IPS DF 6.9 (cell line): Measurements from ENCODE around the gene KCNJ13.
"Not testable (repeated sequence)": the region's sequence is repeated elsewhere in the genome, so short reads cannot be mapped to it uniquely, and the experiment has no call there.

Source experiments
- DNase-seq: peaks from one replicate; pipeline ENCODE4 v3.0.0-alpha.2; 2013; ENCODE audit warnings: low read depth, low spot score
- H3K27ac ChIP-seq: one replicate; pipeline ENCODE4 v1.5.1; 2013; ENCODE audit warnings: low read length, control low read depth
- H3K27me3 ChIP-seq: 2 replicates; pipeline ENCODE4 v1.6.1; 2013; ENCODE audit warnings: mild to moderate bottlenecking, low read length; ENCODE audit not compliant: control insufficient read depth, insufficient read depth
- H3K36me3 ChIP-seq: 2 replicates; pipeline ENCODE4 v1.6.1; 2013; ENCODE audit warnings: low read length; ENCODE audit not compliant: control insufficient read depth, insufficient read depth
- H3K4me1 ChIP-seq: 2 replicates; pipeline ENCODE4 v1.6.1; 2013; ENCODE audit warnings: low read length; ENCODE audit not compliant: control insufficient read depth, insufficient read depth
- H3K4me3 ChIP-seq: 2 replicates; pipeline ENCODE4 v1.5.1; 2013; ENCODE audit warnings: mild to moderate bottlenecking, low read length
- H3K9me3 ChIP-seq: 2 replicates; pipeline ENCODE4 v1.6.1; 2013; ENCODE audit warnings: low read length, inconsistent platforms; ENCODE audit not compliant: control insufficient read depth, insufficient read depth
- WGBS: extraction: QIAGEN DNeasy Blood & Tissue Kit; methylation state at CpG from one replicate; pipeline ENCODE4 v1.1.7; 2013; ENCODE audit warnings: mixed read lengths, missing lambda C conversion rate; ENCODE audit not compliant: insufficient read length, insufficient coverage; 5-methylcytosine and 5-hydroxymethylcytosine counted together

Gene KCNJ13

DNA sequence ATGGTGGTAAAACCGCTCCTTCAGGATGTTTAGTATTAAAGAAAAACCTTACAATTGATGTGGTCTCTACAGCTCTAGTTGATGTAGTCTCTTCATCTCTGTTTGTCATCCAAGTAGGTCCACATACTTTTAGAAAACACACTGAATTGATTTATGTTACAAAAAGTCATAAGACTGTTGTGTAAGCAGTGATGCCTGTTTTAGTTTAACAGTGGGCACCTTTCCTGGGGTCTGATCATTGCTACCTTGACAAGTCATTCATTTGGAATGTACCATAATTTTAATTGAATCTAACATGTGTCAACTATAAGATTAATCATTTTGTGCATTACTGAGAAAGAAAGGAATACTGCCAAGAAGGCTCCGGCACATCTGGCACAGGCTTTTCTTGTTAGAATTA lies 44.9 kb downstream of the KCNJ13 start:
- H3K27me3 ChIP-seq = no peaks in the 10 kb centered on the region
- no CpG with 5 or more reads among the region's 2 CpGs for WGBS
- no peaks in the 10 kb centered on the region for H3K36me3 ChIP-seq
- no peak for DNase-seq
- no peaks in the 10 kb centered on the region for H3K9me3 ChIP-seq
- H3K4me3 ChIP-seq = no peak overlapping the region
- H3K4me1 ChIP-seq = no peaks in the 10 kb centered on the region
- no peak overlapping the region for H3K27ac ChIP-seq

DNA sequence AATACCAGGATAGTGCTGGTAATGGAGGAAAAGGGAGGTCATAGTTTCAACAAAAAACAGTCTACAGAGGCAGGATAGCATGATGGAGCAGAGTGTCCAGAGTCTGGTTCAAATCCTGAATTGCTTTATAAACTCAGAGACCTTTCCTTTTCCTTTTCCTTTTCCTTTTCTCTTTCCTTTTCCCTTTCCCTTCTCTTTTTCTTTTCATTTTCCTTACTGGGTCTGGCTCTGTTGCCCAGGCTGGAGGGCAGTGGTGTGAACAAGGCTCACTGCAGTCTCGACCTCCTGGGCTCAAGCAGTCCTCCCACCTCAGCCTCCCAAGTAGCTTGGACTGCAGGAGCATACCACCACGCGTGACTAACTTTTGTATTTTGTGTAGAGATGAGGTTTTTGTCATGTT lies 47.6 kb downstream of the KCNJ13 start:
- Histone ChIP-seq H3K27ac (no peak overlapping the region), H3K4me3 (no peak overlapping the region), H3K36me3 (no peaks in the 10 kb centered on the region), H3K9me3 (no peaks in the 10 kb centered on the region; the same call in 1 of the 2 replicates), H3K27me3 (no peaks in the 10 kb centered on the region), H3K4me1 (no peaks in the 10 kb centered on the region)
- WGBS = no CpG with 5 or more reads among the region's 3 CpGs
- DNase-seq = no peak

DNA sequence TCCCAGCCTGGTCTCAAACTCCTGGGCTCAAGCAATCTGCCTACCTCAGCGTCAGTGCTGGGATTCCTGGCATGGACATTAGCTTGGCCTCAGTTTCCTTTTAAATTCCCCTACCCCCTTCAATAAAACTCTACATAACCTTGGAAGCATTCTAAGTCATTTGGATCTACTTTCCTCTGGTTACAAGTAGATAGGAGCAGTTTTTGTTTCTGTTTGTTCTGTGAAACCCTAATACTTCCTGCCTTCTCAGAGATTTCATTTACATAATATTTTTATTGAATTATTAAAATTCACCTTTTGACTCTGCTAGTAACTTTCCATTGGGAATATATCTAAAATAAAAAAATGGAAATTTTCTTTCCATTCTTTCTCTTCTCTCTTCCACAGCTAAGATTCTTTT lies 53.3 kb downstream of the KCNJ13 start:
- DNase-seq = no peak
- H3K4me1 ChIP-seq = no peaks in the 10 kb centered on the region
- H3K27ac ChIP-seq = no peak overlapping the region
- H3K36me3 ChIP-seq = no peaks in the 10 kb centered on the region
- WGBS = no CpG with 5 or more reads among the region's 1 CpG
- no peak overlapping the region for H3K4me3 ChIP-seq
- H3K27me3 ChIP-seq = no peaks in the 10 kb centered on the region
- H3K9me3 ChIP-seq = no peaks in the 10 kb centered on the region; the same call in 1 of the 2 replicates

- no peaks in the 10 kb centered on the region for H3K4me1 ChIP-seq
- no peaks in the 10 kb centered on the region; the same call in 1 of the 2 replicates for H3K9me3 ChIP-seq
- 0 out of 2 replicates have a peak, but pooled peaks cover 3% of the 10 kb centered on the region for H3K36me3 ChIP-seq
- H3K4me3 ChIP-seq = no peak overlapping the region
- H3K27me3 ChIP-seq = no peaks in the 10 kb centered on the region
- WGBS = no CpG with 5 or more reads among the region's 2 CpGs
- no peak overlapping the region for H3K27ac ChIP-seq
- no peak for DNase-seq
These were observed 54.5 kb downstream of the KCNJ13 start for GRCh38 chr2:232721882-232722281.

- Histone ChIP-seq H3K27me3 (no peaks in the 10 kb centered on the region), H3K36me3 (0 out of 2 replicates have a peak, but pooled peaks cover 3% of the 10 kb centered on the region), H3K27ac (no peak overlapping the region), H3K4me1 (no peaks in the 10 kb centered on the region), H3K9me3 (no peaks in the 10 kb centered on the region; the same call in 1 of the 2 replicates), H3K4me3 (no peak overlapping the region)
- DNase-seq = no peak
- WGBS = no CpG with 5 or more reads among the region's 2 CpGs
These were observed 55.1 kb downstream of the KCNJ13 start for GRCh38 chr2:232721261-232721660.

- H3K4me1 ChIP-seq, H3K27me3 ChIP-seq, DNase-seq, H3K4me3 ChIP-seq, H3K9me3 ChIP-seq, H3K36me3 ChIP-seq, H3K27ac ChIP-seq: not testable (repeated sequence)
These were observed 56.3 kb downstream of the KCNJ13 start for GRCh38 chr2:232720056-232720455.
